ENCODE results near the gene SLC45A2. TPM values are rescaled to one million over a fixed set of nuclear protein-coding genes. Genes with fewer than 3 reads are reported as not detected.
A peak's percentile ranks its signal among the peaks of the same experiment; 100 is the strongest.

SLC45A2 gene
- total and polyA plus RNA-seq, 2 of the 8 experiments (the other 6 are each of a cell fraction or from before 2014, with no cell fraction given), result 0.09 TPM; not detected in 1

GRCh38 chr5:33985447-33985846, 954 bp upstream of the SLC45A2 start:
- H4K91ac ChIP-seq (replicated peaks; ENCODE audit: insufficient read length, low read length), result no peak overlapping the region
- H3K4me1 ChIP-seq (replicated peaks in 1 of 4; ENCODE audit: control insufficient read depth in 3 of 4, insufficient read depth in 4 of 4, low read length in 3 of 4), result no peaks in the 10 kb centered on the region; a peak in 1 of 7 replicates
- H2AK5ac ChIP-seq (ENCODE audit: low read depth, low read length), result peak overlapping the region; percentile 95; the same call in 1 of the 2 replicates
- no peaks in the 10 kb centered on the region for H4K20me1 ChIP-seq (replicated peaks in 1 of 2; ENCODE audit: control insufficient read depth in 1 of 2, insufficient read depth in 2 of 2, low read length in 2 of 2)
- H2BK12ac ChIP-seq (ENCODE audit: low read depth, low read length), result peak overlapping the region; percentile 5; the same call in 1 of the 2 replicates
- peaks cover 5% of the 10 kb centered on the region for H3K23me2 ChIP-seq (ENCODE audit: low read depth, low read length)
- no peak overlapping the region for H2BK20ac ChIP-seq (ENCODE audit: low read length)
- peaks cover 0 to 10% of the 10 kb centered on the region in 2 experiments; a peak in 1 of 4 replicates for H3K9me3 ChIP-seq (ENCODE audit: insufficient read depth in 2 of 2, low read depth in 1 of 2, low read length in 1 of 2)
- FAIRE-seq (no peak), DNase-seq (ENCODE audit: low read depth in 1 of 2, low spot score in 2 of 2) (no peak)
- no peak overlapping the region for H3K14ac ChIP-seq (ENCODE audit: insufficient read length)
- no peak overlapping the region for H3K23ac ChIP-seq (ENCODE audit: insufficient read length)
- no peaks in the 10 kb centered on the region for H3K79me1 ChIP-seq (ENCODE audit: low read depth, low read length)
- no peak overlapping the region for H4K5ac ChIP-seq (ENCODE audit: insufficient read length, low read depth, low read length)
- H3K27me3 ChIP-seq (replicated peaks in 1 of 4; ENCODE audit: control insufficient read depth in 3 of 4, extremely low read depth in 1 of 4, insufficient read depth in 3 of 4, low read length in 3 of 4), result no peaks in the 10 kb centered on the region
- H3K4ac ChIP-seq (replicated peaks; ENCODE audit: insufficient read length, low read depth, low read length), result no peak overlapping the region
- peaks cover 0 to 8% (median 4%) of the 10 kb centered on the region in 4 experiments; a peak in 5 of 8 replicates for H3K36me3 ChIP-seq (ENCODE audit: control insufficient read depth in 2 of 4, insufficient read depth in 4 of 4, low read length in 3 of 4)
- H3K79me2 ChIP-seq (ENCODE audit: control insufficient read depth in 1 of 2, insufficient read depth in 2 of 2, low read length in 2 of 2), result no peaks in the 10 kb centered on the region
- no peak overlapping the region for H4K8ac ChIP-seq (ENCODE audit: extremely low read depth, insufficient read depth, low read length)
- ChIA-PET CTCF (ENCODE audit: partially characterized antibody) (no interaction called here), POLR2A (ENCODE audit: partially characterized antibody) (no interaction called here)
- TF ChIP-seq CREB1 (IDR thresholded peaks at IDR 0.05) (no peak), NRF1 (IDR thresholded peaks at IDR 0.05; ENCODE audit: low read depth, low read length) (no peak)
- no peak overlapping the region for H3K18ac ChIP-seq (ENCODE audit: extremely low read depth, low read length)
- no peak overlapping the region for H2AFZ ChIP-seq (ENCODE audit: low read length)
- H3K27ac ChIP-seq (ENCODE audit: low read depth, low read length), result no peak overlapping the region
- no peak overlapping the region for H3K4me3 ChIP-seq (ENCODE audit: extremely low read depth in 1 of 4, insufficient read depth in 2 of 4, low read depth in 3 of 4, low read length in 4 of 4)
- H2BK15ac ChIP-seq (ENCODE audit: low read length), result no peak overlapping the region
- no peak overlapping the region for H2BK120ac ChIP-seq (replicated peaks; ENCODE audit: low read depth, low read length)
- 88% methylated on average over 6 of the region's 6 CpGs; no CpG with 5 or more reads in 1 of the 2 experiments for WGBS, 2 experiments (ENCODE audit: extremely low coverage in 1 of 2, insufficient coverage in 1 of 2, insufficient read length in 1 of 2, insufficient replicate concordance in 2 of 2, low coverage in 1 of 2, low lambda C conversion rate in 2 of 2, missing lambda C conversion rate in 1 of 2)
- H2BK5ac ChIP-seq (ENCODE audit: low read depth, low read length), result no peak overlapping the region
- no peak overlapping the region for H3K4me2 ChIP-seq (ENCODE audit: insufficient read depth in 1 of 2, low read depth in 2 of 2, low read length in 2 of 2)
- H3K9ac ChIP-seq (replicated peaks in 1 of 4; ENCODE audit: extremely low read depth in 1 of 4, low read depth in 3 of 4, low read length in 3 of 4), result no peak overlapping the region
- H3K56ac ChIP-seq (replicated peaks; ENCODE audit: insufficient read length, low read depth, low read length), result peak overlapping the region; percentile 32
